Measurements from ENCODE around the gene NHLRC4.

The NHLRC4 gene

GRCh38 chr16:549544-550263 lies 17.1 kb upstream of the NHLRC4 start:
- no peaks in the 10 kb centered on the region for H3K4me1 ChIP-seq (ENCODE audit: control insufficient read depth, insufficient read depth, low read length)
- no peaks in the 10 kb centered on the region for H3K9me3 ChIP-seq (ENCODE audit: control insufficient read depth, insufficient read depth, low read length)
- H3K9ac ChIP-seq (ENCODE audit: low read depth, low read length): no peak overlapping the region
- H3K36me3 ChIP-seq (ENCODE audit: control insufficient read depth, insufficient read depth, low read length): peaks cover 23% of the 10 kb centered on the region
- no peak overlapping the region for H3K4me3 ChIP-seq (ENCODE audit: low read depth, low read length)
- H3K27me3 ChIP-seq (ENCODE audit: control insufficient read depth, insufficient read depth, low read length): no peaks in the 10 kb centered on the region

- Histone ChIP-seq H3K9me3 (ENCODE audit: control insufficient read depth, insufficient read depth, low read length) (no peaks in the 10 kb centered on the region), H3K4me1 (ENCODE audit: control insufficient read depth, insufficient read depth, low read length) (no peaks in the 10 kb centered on the region), H3K36me3 (ENCODE audit: control insufficient read depth, insufficient read depth, low read length) (peaks cover 23% of the 10 kb centered on the region), H3K9ac (ENCODE audit: low read depth, low read length) (no peak overlapping the region), H3K27me3 (ENCODE audit: control insufficient read depth, insufficient read depth, low read length) (no peaks in the 10 kb centered on the region), H3K4me3 (ENCODE audit: low read depth, low read length) (no peak overlapping the region)
Observed at GRCh38 chr16:551210-551609, 15.6 kb upstream of the NHLRC4 start.

GRCh38 chr16:552171-552570 lies 14.6 kb upstream of the NHLRC4 start:
- Histone ChIP-seq H3K9ac (ENCODE audit: low read depth, low read length) (no peak overlapping the region), H3K4me3 (ENCODE audit: low read depth, low read length) (no peak overlapping the region), H3K36me3 (ENCODE audit: control insufficient read depth, insufficient read depth, low read length) (peaks cover 21% of the 10 kb centered on the region), H3K9me3 (ENCODE audit: control insufficient read depth, insufficient read depth, low read length) (no peaks in the 10 kb centered on the region), H3K27me3 (ENCODE audit: control insufficient read depth, insufficient read depth, low read length) (no peaks in the 10 kb centered on the region), H3K4me1 (ENCODE audit: control insufficient read depth, insufficient read depth, low read length) (no peaks in the 10 kb centered on the region)

GRCh38 chr16:553601-554296 lies 13.1 kb upstream of the NHLRC4 start:
- Histone ChIP-seq H3K4me3 (ENCODE audit: low read depth, low read length) (no peak overlapping the region), H3K27me3 (ENCODE audit: control insufficient read depth, insufficient read depth, low read length) (no peaks in the 10 kb centered on the region), H3K9me3 (ENCODE audit: control insufficient read depth, insufficient read depth, low read length) (no peaks in the 10 kb centered on the region), H3K4me1 (ENCODE audit: control insufficient read depth, insufficient read depth, low read length) (no peaks in the 10 kb centered on the region), H3K9ac (ENCODE audit: low read depth, low read length) (no peak overlapping the region), H3K36me3 (ENCODE audit: control insufficient read depth, insufficient read depth, low read length) (peaks cover 12% of the 10 kb centered on the region)

GRCh38 chr16:554297-554621 lies 12.5 kb upstream of the NHLRC4 start:
- Histone ChIP-seq H3K9me3 (ENCODE audit: control insufficient read depth, insufficient read depth, low read length) (no peaks in the 10 kb centered on the region), H3K27me3 (ENCODE audit: control insufficient read depth, insufficient read depth, low read length) (peaks cover 2% of the 10 kb centered on the region), H3K4me1 (ENCODE audit: control insufficient read depth, insufficient read depth, low read length) (no peaks in the 10 kb centered on the region), H3K36me3 (ENCODE audit: control insufficient read depth, insufficient read depth, low read length) (peaks cover 10% of the 10 kb centered on the region), H3K4me3 (ENCODE audit: low read depth, low read length) (no peak overlapping the region), H3K9ac (ENCODE audit: low read depth, low read length) (no peak overlapping the region)

GRCh38 chr16:554640-555365 lies 12.0 kb upstream of the NHLRC4 start:
- no peaks in the 10 kb centered on the region for H3K4me1 ChIP-seq (ENCODE audit: control insufficient read depth, insufficient read depth, low read length)
- H3K36me3 ChIP-seq (ENCODE audit: control insufficient read depth, insufficient read depth, low read length): peaks cover 10% of the 10 kb centered on the region
- no peak overlapping the region for H3K9ac ChIP-seq (ENCODE audit: low read depth, low read length)
- no peak overlapping the region for H3K4me3 ChIP-seq (ENCODE audit: low read depth, low read length)
- H3K27me3 ChIP-seq (ENCODE audit: control insufficient read depth, insufficient read depth, low read length): peaks cover 5% of the 10 kb centered on the region
- H3K9me3 ChIP-seq (ENCODE audit: control insufficient read depth, insufficient read depth, low read length): no peaks in the 10 kb centered on the region

- peaks cover 10% of the 10 kb centered on the region for H3K36me3 ChIP-seq (ENCODE audit: control insufficient read depth, insufficient read depth, low read length)
- no peaks in the 10 kb centered on the region for H3K9me3 ChIP-seq (ENCODE audit: control insufficient read depth, insufficient read depth, low read length)
- no peak overlapping the region for H3K4me3 ChIP-seq (ENCODE audit: low read depth, low read length)
- peaks cover 5% of the 10 kb centered on the region for H3K27me3 ChIP-seq (ENCODE audit: control insufficient read depth, insufficient read depth, low read length)
- H3K4me1 ChIP-seq (ENCODE audit: control insufficient read depth, insufficient read depth, low read length): no peaks in the 10 kb centered on the region
- no peak overlapping the region for H3K9ac ChIP-seq (ENCODE audit: low read depth, low read length)
Observed at GRCh38 chr16:555528-556473, 11.0 kb upstream of the NHLRC4 start.

- H3K9ac ChIP-seq (ENCODE audit: low read depth, low read length): no peak overlapping the region
- H3K27me3 ChIP-seq (ENCODE audit: control insufficient read depth, insufficient read depth, low read length): peaks cover 11% of the 10 kb centered on the region
- H3K4me3 ChIP-seq (ENCODE audit: low read depth, low read length): no peak overlapping the region
- H3K9me3 ChIP-seq (ENCODE audit: control insufficient read depth, insufficient read depth, low read length): no peaks in the 10 kb centered on the region
- no peaks in the 10 kb centered on the region for H3K4me1 ChIP-seq (ENCODE audit: control insufficient read depth, insufficient read depth, low read length)
- peaks cover 10% of the 10 kb centered on the region for H3K36me3 ChIP-seq (ENCODE audit: control insufficient read depth, insufficient read depth, low read length)
Observed at GRCh38 chr16:556474-557173, 10.2 kb upstream of the NHLRC4 start.

GRCh38 chr16:557463-558297 lies 9.1 kb upstream of the NHLRC4 start:
- Histone ChIP-seq H3K27me3 (ENCODE audit: control insufficient read depth, insufficient read depth, low read length) (peaks cover 12% of the 10 kb centered on the region), H3K36me3 (ENCODE audit: control insufficient read depth, insufficient read depth, low read length) (peaks cover 3% of the 10 kb centered on the region), H3K9me3 (ENCODE audit: control insufficient read depth, insufficient read depth, low read length) (no peaks in the 10 kb centered on the region), H3K4me1 (ENCODE audit: control insufficient read depth, insufficient read depth, low read length) (no peaks in the 10 kb centered on the region), H3K9ac (ENCODE audit: low read depth, low read length) (no peak overlapping the region), H3K4me3 (ENCODE audit: low read depth, low read length) (no peak overlapping the region)

- no peaks in the 10 kb centered on the region for H3K36me3 ChIP-seq (ENCODE audit: control insufficient read depth, insufficient read depth, low read length)
- H3K4me3 ChIP-seq (ENCODE audit: low read depth, low read length): no peak overlapping the region
- no peaks in the 10 kb centered on the region for H3K4me1 ChIP-seq (ENCODE audit: control insufficient read depth, insufficient read depth, low read length)
- no peaks in the 10 kb centered on the region for H3K9me3 ChIP-seq (ENCODE audit: control insufficient read depth, insufficient read depth, low read length)
- H3K27me3 ChIP-seq (ENCODE audit: control insufficient read depth, insufficient read depth, low read length): peaks cover 12% of the 10 kb centered on the region
- H3K9ac ChIP-seq (ENCODE audit: low read depth, low read length): no peak overlapping the region
Observed at GRCh38 chr16:558298-559020, 8.3 kb upstream of the NHLRC4 start.
